CD4-positive, alpha-beta T cell (primary cell): ENCODE results near the gene CLCN6. TPM values are rescaled to one million over a fixed set of nuclear protein-coding genes. Genes with fewer than 3 reads are reported as not detected.

Experiments used
- ATAC-seq: fragments of 200-7000 bp; cut with Tn5 transposase; one replicate; pipeline ENCODE4 v1.10.0; 2022; ENCODE audit warnings: mild to moderate bottlenecking; ENCODE audit not compliant: poor library complexity
- CTCF ChIA-PET: fragments of 350-600 bp; sonication (Branson Sonifier 250); formaldehyde crosslinking; loops from one replicate; lab custom pipeline; 2021; ENCODE audit warnings: antibody characterized with exemption, inconsistent platforms; lab: Charles Lee
- POLR2A ChIA-PET: fragments of 350-600 bp; sonication (Branson Sonifier 250); formaldehyde crosslinking; loops from one replicate; lab custom pipeline; 2021; ENCODE audit warnings: antibody characterized with exemption, inconsistent platforms; lab: Charles Lee
- DNase-seq, 14 experiments: peaks; one replicate each; pipeline ENCODE4 v3.0.0-alpha.2; 2013 to 2020; ENCODE audit warnings: mixed read lengths in 2 of 14
- H3K27ac ChIP-seq, 2 donors: one replicate each; pipeline versions ENCODE4 v1.5.1 to v1.7.0; 2013; ENCODE audit warnings: low read length in 2 of 2, low read depth in 1 of 2, mild to moderate bottlenecking in 1 of 2
- H3K27me3 ChIP-seq, 2 experiments: 1 replicate in 1 of 2; 2 replicates in 1 of 2; pipeline versions ENCODE4 v1.6.1 to v1.7.0; 2013; ENCODE audit warnings: low read length in 2 of 2, control low read depth in 1 of 2, mild to moderate bottlenecking in 1 of 2, moderate library complexity in 1 of 2; ENCODE audit not compliant: insufficient read depth in 2 of 2, control insufficient read depth in 1 of 2
- H3K36me3 ChIP-seq: one replicate; pipeline ENCODE4 v1.6.1; 2013; ENCODE audit warnings: low read length, control low read depth; ENCODE audit not compliant: insufficient read depth
- H3K4me1 ChIP-seq: one replicate; pipeline ENCODE4 v1.6.1; 2013; ENCODE audit warnings: low read length, control low read depth; ENCODE audit not compliant: insufficient read depth
- H3K4me3 ChIP-seq: one replicate; pipeline ENCODE4 v1.5.1; 2013; ENCODE audit warnings: mild to moderate bottlenecking, low read length, moderate library complexity
- H3K9me3 ChIP-seq, 2 experiments: 1 replicate in 1 of 2; 2 replicates in 1 of 2; pipeline versions ENCODE4 v1.6.1 to v1.7.0; 2013; ENCODE audit warnings: low read length in 2 of 2, mild to moderate bottlenecking in 2 of 2, control low read depth in 1 of 2, moderate library complexity in 1 of 2; ENCODE audit not compliant: control insufficient read depth in 1 of 2, insufficient read depth in 1 of 2
- H3K27ac Mint-ChIP-seq: one replicate; pipeline ENCODE4 v1.8.0; 2020; ENCODE audit warnings: mixed read lengths
- H3K27me3 Mint-ChIP-seq: one replicate; pipeline ENCODE4 v1.8.0; 2021; ENCODE audit warnings: mixed read lengths
- H3K36me3 Mint-ChIP-seq: one replicate; pipeline ENCODE4 v1.8.0; 2021; ENCODE audit warnings: low read depth, mixed read lengths
- H3K4me1 Mint-ChIP-seq: one replicate; pipeline ENCODE4 v1.8.0; 2021; ENCODE audit warnings: low read depth, mixed read lengths
- H3K4me3 Mint-ChIP-seq: one replicate; pipeline ENCODE4 v1.8.0; 2020; ENCODE audit warnings: mild to moderate bottlenecking, mixed read lengths
- H3K9me3 Mint-ChIP-seq: one replicate; pipeline ENCODE4 v1.8.0; 2020; ENCODE audit warnings: mixed read lengths
- CTCF ChIP-seq: fragments of 200-600 bp; IDR thresholded peaks from one replicate; pipeline ENCODE4 v1.8.0; 2022; ENCODE audit warnings: antibody characterized with exemption, mild to moderate bottlenecking
- intact Hi-C, 2 experiments: fragments of 100-400 bp; cut with DNase I in 1 of 2; cut with micrococcal nuclease in 1 of 2; formaldehyde crosslinking; loops; one replicate each; pipeline versions ENCODE4 v1.15.1 to v1.9.0; 2023 to 2025; cut with DNase I, micrococcal nuclease
- total RNA-seq, 174 experiments: library from RNA in 2 of 174; stranded (reverse) in 2 of 174; gene quantifications; one replicate each; pipeline ENCODE4 v1.2.3 and lab custom pipeline; 2021 to 2026

Gene CLCN6
- total RNA-seq, 2 experiments from 2014 or later, result 10.9 to 11.2 TPM

GRCh38 chr1:11869104-11869503 lies 63.1 kb downstream of the CLCN6 start:
- Histone ChIP-seq H3K27ac (no peak overlapping the region), H3K36me3 (no peaks in the 10 kb centered on the region), H3K27me3 (peaks cover 0 to 2% of the 10 kb centered on the region in 2 experiments), H3K9me3 (no peaks in the 10 kb centered on the region), H3K4me3 (no peak overlapping the region), H3K4me1 (no peaks in the 10 kb centered on the region)
- no peak for TF ChIP-seq CTCF
- intact Hi-C loops, result no loop called here
- DNase-seq (no peak), ATAC-seq (no peak)
- Mint-ChIP-seq H3K9me3 (no peaks in the 10 kb centered on the region), H3K4me3 (no peak overlapping the region), H3K27ac (no peak overlapping the region), H3K27me3 (peaks cover 29% of the 10 kb centered on the region), H3K36me3 (no peaks in the 10 kb centered on the region), H3K4me1 (no peaks in the 10 kb centered on the region)
- ChIA-PET POLR2A (no interaction called here), CTCF (no interaction called here)

GRCh38 chr1:11869650-11870207 lies 63.7 kb downstream of the CLCN6 start:
- CTCF ChIA-PET, result no interaction called here
- Mint-ChIP-seq H3K9me3 (no peaks in the 10 kb centered on the region), H3K27ac (no peak overlapping the region), H3K4me1 (no peaks in the 10 kb centered on the region), H3K4me3 (no peak overlapping the region), H3K27me3 (peaks cover 25% of the 10 kb centered on the region), H3K36me3 (no peaks in the 10 kb centered on the region)
- ATAC-seq (no peak), DNase-seq (no peak)
- H3K4me1 ChIP-seq, result no peaks in the 10 kb centered on the region
- H3K4me3 ChIP-seq, result no peak overlapping the region
- H3K27ac ChIP-seq, result no peak overlapping the region
- H3K27me3 ChIP-seq, result peaks cover 0 to 2% of the 10 kb centered on the region in 2 experiments
- H3K9me3 ChIP-seq, result no peaks in the 10 kb centered on the region
- no peak for TF ChIP-seq CTCF
- POLR2A ChIA-PET, result no interaction called here
- intact Hi-C loops, result no loop called here
- H3K36me3 ChIP-seq, result no peaks in the 10 kb centered on the region

GRCh38 chr1:11872545-11872944 lies 66.6 kb downstream of the CLCN6 start:
- H3K27me3 Mint-ChIP-seq, result peaks cover 30% of the 10 kb centered on the region
- no peaks in the 10 kb centered on the region for H3K36me3 Mint-ChIP-seq
- H3K27ac ChIP-seq, result no peak overlapping the region
- intact Hi-C loops, result no loop called here
- H3K4me1 ChIP-seq, result no peaks in the 10 kb centered on the region
- H3K27me3 ChIP-seq, result peaks cover 2 to 4% of the 10 kb centered on the region in 2 experiments
- no peak for DNase-seq
- no peak overlapping the region for H3K4me3 Mint-ChIP-seq
- CTCF ChIA-PET, result interaction anchor here (0.7 kb wide), 1 partner anchor 25 kb away, joined by 3 read pairs; the partner anchor contains the start of gene NPPA
- H3K9me3 Mint-ChIP-seq, result no peaks in the 10 kb centered on the region
- TF ChIP-seq CTCF, result no peak
- H3K36me3 ChIP-seq, result no peaks in the 10 kb centered on the region
- POLR2A ChIA-PET, result no interaction called here
- no peak for ATAC-seq
- H3K4me1 Mint-ChIP-seq, result no peaks in the 10 kb centered on the region
- no peak overlapping the region for H3K4me3 ChIP-seq
- H3K27ac Mint-ChIP-seq, result no peak overlapping the region
- no peaks in the 10 kb centered on the region for H3K9me3 ChIP-seq
